Measurements from ENCODE around the gene LIPT1. TPM values are rescaled to one million over a fixed set of nuclear protein-coding genes. Genes with fewer than 3 reads are reported as not detected.
A peak's percentile ranks its signal among the peaks of the same experiment; 100 is the strongest.
"Not testable (repeated sequence)": the region's sequence is repeated elsewhere in the genome, so short reads cannot be mapped to it uniquely, and the experiment has no call there.

The LIPT1 gene
- total RNA-seq, 4 donors from 2014 or later, result 4.0 to 6.9 (median 5.0) TPM

- no peak for DNase-seq (ENCODE audit: low spot score in 2 of 2)
- WGBS, result 98% methylated on average over 3 of the region's 3 CpGs
- H3K4me1 ChIP-seq, result no peaks in the 10 kb centered on the region
- no peak overlapping the region for H3K27ac ChIP-seq
- no peak overlapping the region for H3K4me3 ChIP-seq
- H3K27me3 ChIP-seq, result no peaks in the 10 kb centered on the region
- no peaks in the 10 kb centered on the region for H3K9me3 ChIP-seq
- TF ChIP-seq EP300 (IDR thresholded peaks at IDR 0.05) (no peak), CTCF (IDR thresholded peaks at IDR 0.05) (no peak), POLR2AphosphoS5 (IDR thresholded peaks at IDR 0.05) (no peak), POLR2A (IDR thresholded peaks at IDR 0.05) (no peak)
- peaks cover 53% of the 10 kb centered on the region for H3K36me3 ChIP-seq
These were observed 33.6 kb downstream of the LIPT1 start for GRCh38 chr2:99188357-99188756.

GRCh38 chr2:99190548-99190947, 35.8 kb downstream of the LIPT1 start:
- TF ChIP-seq POLR2AphosphoS5 (IDR thresholded peaks at IDR 0.05), result no peak
- TF ChIP-seq POLR2A (IDR thresholded peaks at IDR 0.05), result no peak
- no peak for TF ChIP-seq EP300 (IDR thresholded peaks at IDR 0.05)
- TF ChIP-seq CTCF (IDR thresholded peaks at IDR 0.05), result no peak
- no peak for DNase-seq (ENCODE audit: low spot score in 2 of 2)
- H3K36me3 ChIP-seq, result peaks cover 58% of the 10 kb centered on the region
- no peaks in the 10 kb centered on the region for H3K4me1 ChIP-seq
- 80% methylated on average over 1 of the region's 1 CpG for WGBS
- H3K27me3 ChIP-seq, result no peaks in the 10 kb centered on the region
- no peaks in the 10 kb centered on the region for H3K9me3 ChIP-seq
- H3K4me3 ChIP-seq, result no peak overlapping the region
- no peak overlapping the region for H3K27ac ChIP-seq

- H3K27ac ChIP-seq, result not testable (repeated sequence)
- peaks cover 69% of the 10 kb centered on the region for H3K36me3 ChIP-seq
These were observed 37.6 kb downstream of the LIPT1 start for GRCh38 chr2:99192364-99192763.

GRCh38 chr2:99198103-99198841, 43.5 kb downstream of the LIPT1 start:
- H3K4me3 ChIP-seq, result no peak overlapping the region
- DNase-seq (ENCODE audit: low spot score in 2 of 2), result no peak
- peaks cover 31% of the 10 kb centered on the region for H3K36me3 ChIP-seq
- H3K4me1 ChIP-seq, result no peaks in the 10 kb centered on the region
- peak overlapping the region; percentile 5 for H3K27ac ChIP-seq
- TF ChIP-seq CTCF (IDR thresholded peaks at IDR 0.05), result no peak
- no peak for TF ChIP-seq EP300 (IDR thresholded peaks at IDR 0.05)
- TF ChIP-seq POLR2A (IDR thresholded peaks at IDR 0.05), result no peak
- no peak for TF ChIP-seq POLR2AphosphoS5 (IDR thresholded peaks at IDR 0.05)
- no peaks in the 10 kb centered on the region for H3K9me3 ChIP-seq
- no peaks in the 10 kb centered on the region for H3K27me3 ChIP-seq
- WGBS, result 65% methylated on average over 6 of the region's 6 CpGs

More at GRCh38 chr2:99192364-99192763, 37.6 kb downstream of the LIPT1 start:
- H3K4me1 ChIP-seq; H3K4me3 ChIP-seq; H3K27me3 ChIP-seq; DNase-seq (ENCODE audit: low spot score in 2 of 2); H3K9me3 ChIP-seq: not testable (repeated sequence)
- 98% methylated on average over 4 of the region's 4 CpGs for WGBS

- no peak overlapping the region for H3K4me3 ChIP-seq
- H3K4me1 ChIP-seq, result no peaks in the 10 kb centered on the region
- no peak for DNase-seq (ENCODE audit: low spot score in 2 of 2)
- H3K27ac ChIP-seq, result no peak overlapping the region
- peaks cover 30% of the 10 kb centered on the region for H3K36me3 ChIP-seq
- no peaks in the 10 kb centered on the region for H3K27me3 ChIP-seq
- H3K9me3 ChIP-seq, result peaks cover under 1% of the 10 kb centered on the region
- 92% methylated on average over 7 of the region's 7 CpGs for WGBS
- TF ChIP-seq POLR2A (IDR thresholded peaks at IDR 0.05), result no peak
These were observed 45.5 kb downstream of the LIPT1 start for GRCh38 chr2:99200076-99200800.

- Histone ChIP-seq H3K4me1 (no peaks in the 10 kb centered on the region), H3K27me3 (no peaks in the 10 kb centered on the region), H3K9me3 (peaks cover 4% of the 10 kb centered on the region), H3K36me3 (peaks cover 11% of the 10 kb centered on the region), H3K27ac (no peak overlapping the region), H3K4me3 (no peak overlapping the region)
- 92% methylated on average over 4 of the region's 4 CpGs for WGBS
- no peak for DNase-seq (ENCODE audit: low spot score in 2 of 2)
- TF ChIP-seq POLR2A (IDR thresholded peaks at IDR 0.05) (no peak), CTCF (IDR thresholded peaks at IDR 0.05) (no peak), EP300 (IDR thresholded peaks at IDR 0.05) (no peak)
These were observed 47.4 kb downstream of the LIPT1 start for GRCh38 chr2:99201959-99202678.
